H9 (cell line): ENCODE measurements around the gene SNRNP25. TPM values are rescaled to one million over a fixed set of nuclear protein-coding genes. Genes with fewer than 3 reads are reported as not detected.
"Not testable (repeated sequence)": the region's sequence is repeated elsewhere in the genome, so short reads cannot be mapped to it uniquely, and the experiment has no call there.

Source experiments
- DNase-seq: peaks from one replicate; pipeline ENCODE4 v3.0.0-alpha.2; 2017
- H2AFZ ChIP-seq: one replicate; pipeline ENCODE4 v1.6.1; 2013; ENCODE audit warnings: mild to moderate bottlenecking, low read length, control low read depth, moderate library complexity
- H2AK5ac ChIP-seq: 2 replicates; pipeline ENCODE4 v1.6.1; 2013; ENCODE audit warnings: low read length, control low read depth, mixed read lengths; ENCODE audit not compliant: insufficient read length
- H2BK120ac ChIP-seq: one replicate; pipeline ENCODE4 v1.6.1; 2013; ENCODE audit warnings: low read depth, mild to moderate bottlenecking, low read length, control low read depth, inconsistent platforms; ENCODE audit not compliant: poor library complexity, severe bottlenecking
- H2BK12ac ChIP-seq: 2 replicates; pipeline ENCODE4 v1.6.1; 2013; ENCODE audit warnings: low read length, control low read depth, mixed read lengths, low read depth; ENCODE audit not compliant: insufficient read length
- H2BK15ac ChIP-seq: 2 replicates; pipeline ENCODE4 v1.6.1; 2013; ENCODE audit warnings: low read depth, low read length, control low read depth
- H2BK20ac ChIP-seq: one replicate; pipeline ENCODE4 v1.6.1; 2013; ENCODE audit warnings: low read depth, mild to moderate bottlenecking, low read length, control low read depth, inconsistent platforms; ENCODE audit not compliant: poor library complexity, severe bottlenecking
- H2BK5ac ChIP-seq: 2 replicates; pipeline ENCODE4 v1.6.1; 2013; ENCODE audit warnings: low read length, control low read depth, mixed read lengths; ENCODE audit not compliant: insufficient read length
- H3K14ac ChIP-seq: 2 replicates; pipeline ENCODE4 v1.6.1; 2013; ENCODE audit warnings: low read length, control low read depth; ENCODE audit not compliant: insufficient read depth
- H3K18ac ChIP-seq: 2 replicates; pipeline ENCODE4 v1.6.1; 2013; ENCODE audit warnings: low read depth, mild to moderate bottlenecking, mixed read lengths, low read length, control low read depth; ENCODE audit not compliant: insufficient read length
- H3K23ac ChIP-seq: 2 replicates; pipeline ENCODE4 v1.6.1; 2013; ENCODE audit warnings: low read length, control low read depth, mixed read lengths, low read depth; ENCODE audit not compliant: insufficient read length
- H3K23me2 ChIP-seq: 2 replicates; pipeline ENCODE4 v1.6.1; 2013; ENCODE audit warnings: low read depth, mild to moderate bottlenecking, mixed read lengths, low read length, control low read depth; ENCODE audit not compliant: insufficient read length, poor library complexity, severe bottlenecking
- H3K27ac ChIP-seq: 2 replicates; pipeline ENCODE4 v1.5.1; 2013; ENCODE audit warnings: low read length, control low read depth, mixed read lengths, low read depth; ENCODE audit not compliant: insufficient read length
- H3K27me3 ChIP-seq: 2 replicates; pipeline ENCODE4 v1.6.1; 2013; ENCODE audit warnings: low read length, control low read depth, inconsistent platforms; ENCODE audit not compliant: insufficient read depth
- H3K4ac ChIP-seq: 2 replicates; pipeline ENCODE4 v1.6.1; 2013; ENCODE audit warnings: low read depth, mild to moderate bottlenecking, control low read depth, inconsistent platforms, low read length, moderate library complexity
- H3K4me1 ChIP-seq: 2 replicates; pipeline ENCODE4 v1.6.1; 2013; ENCODE audit warnings: low read length, control low read depth, inconsistent platforms; ENCODE audit not compliant: insufficient read depth
- H3K4me2 ChIP-seq: 2 replicates; pipeline ENCODE4 v1.6.1; 2013; ENCODE audit warnings: low read length, control low read depth, mixed read lengths; ENCODE audit not compliant: insufficient read length, insufficient read depth
- H3K56ac ChIP-seq: 2 replicates; pipeline ENCODE4 v1.6.1; 2013; ENCODE audit warnings: low read depth, mild to moderate bottlenecking, mixed read lengths, low read length, control low read depth; ENCODE audit not compliant: insufficient read length
- H3K79me1 ChIP-seq: 2 replicates; pipeline ENCODE4 v1.6.1; 2013; ENCODE audit warnings: low read depth, mild to moderate bottlenecking, moderate library complexity, low read length, control low read depth, inconsistent platforms; ENCODE audit not compliant: insufficient read depth, poor library complexity, severe bottlenecking
- H3K79me2 ChIP-seq: 2 replicates; pipeline ENCODE4 v1.6.1; 2013; ENCODE audit warnings: low read length, control low read depth, inconsistent platforms; ENCODE audit not compliant: insufficient read depth
- H3K9ac ChIP-seq: 2 replicates; pipeline ENCODE4 v1.6.1; 2013; ENCODE audit warnings: low read length, control low read depth, mixed read lengths; ENCODE audit not compliant: insufficient read length; ENCODE audit errors: extremely low read depth
- H3K9me3 ChIP-seq: one replicate; pipeline ENCODE4 v1.6.1; 2013; ENCODE audit warnings: low read depth, low read length, inconsistent platforms; ENCODE audit not compliant: control insufficient read depth
- H3T11ph ChIP-seq: one replicate; pipeline ENCODE4 v1.6.1; 2013; ENCODE audit warnings: mild to moderate bottlenecking, low read length, control low read depth, inconsistent platforms
- H4K20me1 ChIP-seq: one replicate; pipeline ENCODE4 v1.6.1; 2013; ENCODE audit not compliant: control insufficient read depth, insufficient read length, insufficient read depth
- H4K5ac ChIP-seq: 2 replicates; pipeline ENCODE4 v1.6.1; 2013; ENCODE audit warnings: low read depth, mild to moderate bottlenecking, mixed read lengths, low read length, control low read depth; ENCODE audit not compliant: insufficient read length
- H4K8ac ChIP-seq: replicated peaks from 2 replicates; pipeline ENCODE4 v1.6.1; 2013; ENCODE audit warnings: low read length, control low read depth, mixed read lengths, low read depth; ENCODE audit not compliant: insufficient read length
- H4K91ac ChIP-seq: 2 replicates; pipeline ENCODE4 v1.6.1; 2013; ENCODE audit warnings: low read depth, mild to moderate bottlenecking, moderate library complexity, mixed read lengths, low read length, control low read depth; ENCODE audit not compliant: insufficient read length
- H3K27ac Mint-ChIP-seq, 3 experiments: 2 replicates in 2 of 3; 3 replicates in 1 of 3; pipeline ENCODE4 v1.8.0; 2020 to 2021; ENCODE audit warnings: mixed read lengths in 3 of 3, mild to moderate bottlenecking in 1 of 3, moderate library complexity in 1 of 3
- H3K27me3 Mint-ChIP-seq: 2 replicates; pipeline ENCODE4 v1.8.0; 2021; ENCODE audit warnings: low read depth, mild to moderate bottlenecking, moderate library complexity, mixed read lengths
- H3K36me3 Mint-ChIP-seq, 3 experiments: 2 replicates in 2 of 3; 3 replicates in 1 of 3; pipeline ENCODE4 v1.8.0; 2020 to 2021; ENCODE audit warnings: low read depth in 3 of 3, mixed read lengths in 3 of 3; ENCODE audit not compliant: insufficient read depth in 1 of 3
- H3K4me1 Mint-ChIP-seq, 2 experiments: 2 replicates each; pipeline ENCODE4 v1.8.0; 2020; ENCODE audit warnings: mixed read lengths in 2 of 2
- H3K4me3 Mint-ChIP-seq, 2 experiments: 2 replicates in 1 of 2; 3 replicates in 1 of 2; pipeline ENCODE4 v1.8.0; 2020 to 2021; ENCODE audit warnings: mild to moderate bottlenecking in 2 of 2, mixed read lengths in 2 of 2, moderate library complexity in 1 of 2
- H3K9me3 Mint-ChIP-seq, 2 experiments: 2 replicates in 1 of 2; 3 replicates in 1 of 2; pipeline ENCODE4 v1.8.0; 2020; ENCODE audit warnings: mild to moderate bottlenecking in 2 of 2, mixed read lengths in 2 of 2, moderate library complexity in 1 of 2
- WGBS: extraction: QIAGEN DNeasy Blood & Tissue Kit; methylation state at CpG from one replicate; pipeline ENCODE4 v1.1.7; 2013; ENCODE audit warnings: missing lambda C conversion rate, low lambda C conversion rate, mixed read lengths; ENCODE audit not compliant: insufficient read length; ENCODE audit errors: extremely low coverage; 5-methylcytosine and 5-hydroxymethylcytosine counted together
- total RNA-seq: library from RNA; stranded (reverse); gene quantifications from 2 replicates; pipeline ENCODE4 v1.2.1, GENCODE V29; 2021

The SNRNP25 gene
- total RNA-seq, 1 experiment from 2014 or later = 78.5 TPM

- not testable (repeated sequence) for H3K79me2 ChIP-seq, H3K14ac ChIP-seq, H2BK15ac ChIP-seq, H4K8ac ChIP-seq, H3T11ph ChIP-seq, DNase-seq, H3K36me3 Mint-ChIP-seq, H2BK5ac ChIP-seq, H2BK12ac ChIP-seq, H3K23ac ChIP-seq, H3K56ac ChIP-seq, H4K5ac ChIP-seq, H3K9me3 Mint-ChIP-seq, H3K4me3 Mint-ChIP-seq, H2AFZ ChIP-seq, H3K4ac ChIP-seq, H3K4me1 Mint-ChIP-seq, H3K27ac ChIP-seq, H2BK120ac ChIP-seq, H3K9ac ChIP-seq, H2BK20ac ChIP-seq, H3K9me3 ChIP-seq, H3K27ac Mint-ChIP-seq, H3K18ac ChIP-seq, H4K91ac ChIP-seq, H3K27me3 Mint-ChIP-seq, H3K23me2 ChIP-seq, H3K79me1 ChIP-seq, H2AK5ac ChIP-seq, H3K4me2 ChIP-seq, H3K4me1 ChIP-seq, H4K20me1 ChIP-seq, H3K27me3 ChIP-seq
- WGBS = no CpG with 5 or more reads among the region's 12 CpGs
Measured at GRCh38 chr16:20886-21285, 32.7 kb upstream of the SNRNP25 start.

DNA sequence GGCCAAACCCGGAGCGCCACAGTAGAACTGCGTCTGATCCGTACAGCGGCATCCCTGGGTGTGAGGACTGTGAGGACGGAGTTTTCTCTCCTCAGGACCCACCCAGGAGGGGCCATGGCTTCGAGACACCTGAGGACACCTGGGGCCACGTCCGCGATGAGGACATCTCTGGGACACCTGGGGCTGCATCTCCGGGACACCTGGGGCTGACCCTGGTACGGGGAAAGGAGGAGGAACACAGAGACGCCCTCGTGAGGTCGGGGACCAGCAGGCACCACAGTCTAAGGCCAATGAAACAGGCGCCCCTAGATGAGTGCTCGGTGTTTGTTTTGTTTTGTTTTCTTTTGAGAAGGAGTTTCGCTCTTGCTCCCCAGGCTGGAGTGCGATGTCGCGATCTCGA is 29.5 kb upstream of the SNRNP25 start:
- not testable (repeated sequence) for H3K27ac Mint-ChIP-seq, H4K8ac ChIP-seq, H3K4me2 ChIP-seq, H3K27me3 Mint-ChIP-seq, H3K23ac ChIP-seq, H3K56ac ChIP-seq, H3T11ph ChIP-seq, H4K20me1 ChIP-seq, H3K27me3 ChIP-seq, H3K79me1 ChIP-seq, H3K4me1 Mint-ChIP-seq, H3K9me3 ChIP-seq, H3K79me2 ChIP-seq, H4K91ac ChIP-seq, H3K4me1 ChIP-seq, H2AFZ ChIP-seq, H3K36me3 Mint-ChIP-seq, H3K4ac ChIP-seq, H4K5ac ChIP-seq, H3K9ac ChIP-seq, H2BK15ac ChIP-seq, H3K4me3 Mint-ChIP-seq, H2AK5ac ChIP-seq, DNase-seq, H2BK5ac ChIP-seq, H2BK20ac ChIP-seq, H3K18ac ChIP-seq, H3K23me2 ChIP-seq, H2BK120ac ChIP-seq, H3K14ac ChIP-seq, H3K9me3 Mint-ChIP-seq, H2BK12ac ChIP-seq, H3K27ac ChIP-seq
- WGBS = no CpG with 5 or more reads among the region's 22 CpGs
